Measurements from ENCODE around the gene MLLT1.
"Not testable (repeated sequence)": the region's sequence is repeated elsewhere in the genome, so short reads cannot be mapped to it uniquely, and the experiment has no call there.

MLLT1 gene

DNA sequence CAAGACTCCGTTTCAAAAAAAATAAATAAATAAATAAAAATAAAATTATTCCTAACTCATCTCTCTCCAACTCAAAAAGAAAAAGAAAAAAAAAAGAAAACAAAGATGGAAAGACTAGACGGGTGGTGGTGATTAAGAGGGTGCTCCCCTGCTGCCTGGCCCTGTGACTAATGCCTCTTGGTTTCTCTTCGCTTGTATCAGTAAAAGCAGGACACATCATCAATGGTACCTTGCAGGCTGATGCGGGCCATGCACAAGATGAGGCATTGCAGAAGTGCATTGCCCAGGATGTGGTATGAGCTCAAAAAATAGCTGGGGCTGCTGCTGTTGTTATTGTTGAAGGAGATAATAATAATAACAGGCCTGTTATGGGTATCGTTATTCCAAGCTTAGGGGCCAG, 39.0 kb upstream of the MLLT1 start:
- TF ChIP-seq, protein P1, sequence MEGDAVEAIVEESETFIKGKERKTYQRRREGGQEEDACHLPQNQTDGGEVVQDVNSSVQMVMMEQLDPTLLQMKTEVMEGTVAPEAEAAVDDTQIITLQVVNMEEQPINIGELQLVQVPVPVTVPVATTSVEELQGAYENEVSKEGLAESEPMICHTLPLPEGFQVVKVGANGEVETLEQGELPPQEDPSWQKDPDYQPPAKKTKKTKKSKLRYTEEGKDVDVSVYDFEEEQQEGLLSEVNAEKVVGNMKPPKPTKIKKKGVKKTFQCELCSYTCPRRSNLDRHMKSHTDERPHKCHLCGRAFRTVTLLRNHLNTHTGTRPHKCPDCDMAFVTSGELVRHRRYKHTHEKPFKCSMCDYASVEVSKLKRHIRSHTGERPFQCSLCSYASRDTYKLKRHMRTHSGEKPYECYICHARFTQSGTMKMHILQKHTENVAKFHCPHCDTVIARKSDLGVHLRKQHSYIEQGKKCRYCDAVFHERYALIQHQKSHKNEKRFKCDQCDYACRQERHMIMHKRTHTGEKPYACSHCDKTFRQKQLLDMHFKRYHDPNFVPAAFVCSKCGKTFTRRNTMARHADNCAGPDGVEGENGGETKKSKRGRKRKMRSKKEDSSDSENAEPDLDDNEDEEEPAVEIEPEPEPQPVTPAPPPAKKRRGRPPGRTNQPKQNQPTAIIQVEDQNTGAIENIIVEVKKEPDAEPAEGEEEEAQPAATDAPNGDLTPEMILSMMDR (IDR thresholded peaks at IDR 0.05; ENCODE audit: low read depth, low read length): no peak
- DNase-seq: no peak

DNA sequence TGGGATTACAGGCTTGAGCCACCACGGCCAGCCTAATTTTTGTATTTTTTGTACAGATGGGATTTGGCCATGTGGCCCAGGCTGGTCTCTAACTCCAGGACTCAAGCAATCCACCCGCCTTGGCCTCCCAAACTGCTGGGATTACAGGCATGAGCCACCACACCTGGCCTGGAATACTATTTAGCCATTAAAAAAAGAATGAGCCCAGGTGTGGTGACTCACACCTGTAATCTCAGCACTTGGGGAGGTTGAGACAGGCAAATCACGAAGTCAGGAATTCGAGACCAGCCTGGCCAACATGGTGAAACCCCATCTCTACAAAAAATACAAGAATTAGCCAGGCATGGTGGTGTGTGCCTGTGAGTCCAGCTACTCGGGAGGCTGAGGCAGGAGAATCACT, 35.9 kb upstream of the MLLT1 start:
- not testable (repeated sequence) for DNase-seq; H3K4me1 ChIP-seq; H3K9me3 ChIP-seq; H3K4me3 ChIP-seq (ENCODE audit: low read depth, low read length); H3K27me3 ChIP-seq; H3K36me3 ChIP-seq

More for the DNA sequence above, 39.0 kb upstream of the MLLT1 start:
- Histone ChIP-seq H3K27me3 (peaks cover 7% of the 10 kb centered on the region; the same call in 1 of the 2 replicates), H3K9me3 (no peaks in the 10 kb centered on the region), H3K36me3 (no peaks in the 10 kb centered on the region), H3K4me3 (ENCODE audit: low read depth, low read length) (no peak overlapping the region), H3K4me1 (no peaks in the 10 kb centered on the region)

DNA sequence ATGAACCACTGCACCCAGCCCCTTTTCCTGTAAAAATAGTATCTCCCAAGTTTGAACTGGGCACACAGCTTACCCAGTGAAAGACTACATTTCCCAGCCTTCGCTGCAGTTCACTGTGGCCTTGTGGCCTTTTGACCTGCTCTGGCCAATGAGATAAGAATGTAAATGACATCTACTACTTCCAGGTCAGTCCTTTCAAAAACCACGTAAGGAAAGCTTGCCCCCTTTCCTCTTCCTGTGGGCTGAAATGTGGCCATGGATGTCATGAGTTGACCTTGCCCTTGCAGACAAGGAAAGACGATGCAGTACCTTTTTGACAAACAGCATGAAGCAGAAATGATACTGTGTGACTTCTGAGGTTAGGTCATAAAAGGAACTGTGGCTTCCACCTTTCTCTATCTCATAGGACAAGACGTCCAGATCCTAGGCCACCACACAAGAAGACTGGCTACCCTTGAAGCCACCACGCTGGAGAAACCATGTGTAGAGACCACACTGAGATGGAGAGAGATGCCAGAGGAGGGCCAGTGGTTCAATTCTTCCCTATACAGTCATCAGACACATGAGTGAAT, 33.7 kb upstream of the MLLT1 start:
- H3K27me3 ChIP-seq: no peaks in the 10 kb centered on the region
- no peaks in the 10 kb centered on the region for H3K4me1 ChIP-seq
- no peak overlapping the region for H3K4me3 ChIP-seq (ENCODE audit: low read depth, low read length)
- no peaks in the 10 kb centered on the region; the same call in 1 of the 2 replicates for H3K9me3 ChIP-seq
- H3K36me3 ChIP-seq: no peaks in the 10 kb centered on the region
- DNase-seq: no peak
- TF ChIP-seq, protein P1 (IDR thresholded peaks at IDR 0.05; ENCODE audit: low read depth, low read length): no peak

DNA sequence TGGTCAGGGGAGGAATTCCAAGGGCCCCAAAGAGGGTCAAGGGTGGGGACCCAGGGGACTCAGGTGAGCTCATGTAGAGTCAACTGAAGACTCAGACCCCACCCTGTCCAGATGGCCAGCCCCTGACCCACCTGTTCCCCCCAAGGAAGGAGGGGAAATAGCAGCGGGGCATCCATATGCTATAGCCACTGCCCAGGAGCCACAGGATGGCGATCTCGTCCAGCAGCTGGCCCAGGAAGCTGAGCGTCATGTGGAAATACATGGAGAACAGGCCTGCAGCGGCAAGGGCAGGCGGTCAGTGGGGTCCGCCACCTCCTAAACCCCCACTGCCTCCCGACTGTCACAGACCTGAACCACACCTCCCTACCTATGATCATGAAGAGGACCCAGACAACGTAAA, 32.2 kb upstream of the MLLT1 start:
- no peaks in the 10 kb centered on the region; the same call in 1 of the 2 replicates for H3K9me3 ChIP-seq
- DNase-seq: no peak
- H3K36me3 ChIP-seq: no peaks in the 10 kb centered on the region
- H3K4me1 ChIP-seq: no peaks in the 10 kb centered on the region
- H3K27me3 ChIP-seq: no peaks in the 10 kb centered on the region
- no peak overlapping the region for H3K4me3 ChIP-seq (ENCODE audit: low read depth, low read length)
- TF ChIP-seq, protein P1 (IDR thresholded peaks at IDR 0.05; ENCODE audit: low read depth, low read length): no peak

DNA sequence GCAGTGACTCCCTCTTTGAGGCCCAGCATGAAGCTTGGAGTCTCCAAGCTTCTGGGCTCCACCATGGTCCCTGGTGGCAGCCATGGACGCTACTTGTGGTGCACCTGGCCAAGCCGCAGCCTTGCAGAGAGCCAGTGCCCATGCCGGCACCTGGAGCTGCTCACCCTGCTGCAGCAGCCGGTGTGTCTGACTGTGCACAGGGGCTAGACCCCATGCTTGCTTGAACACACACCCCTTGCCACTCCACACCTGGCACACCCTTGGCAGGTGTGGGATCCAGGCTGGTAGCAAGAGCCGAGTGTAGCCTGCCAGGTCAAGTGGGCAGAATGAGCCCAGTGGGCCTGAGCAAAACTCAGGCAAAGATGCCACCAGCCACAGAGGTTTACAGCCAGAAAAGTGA, 18.6 kb upstream of the MLLT1 start:
- peaks cover under 1% of the 10 kb centered on the region for H3K27me3 ChIP-seq
- DNase-seq: no peak
- H3K36me3 ChIP-seq: no peaks in the 10 kb centered on the region
- no peaks in the 10 kb centered on the region for H3K9me3 ChIP-seq
- TF ChIP-seq, protein P1 (IDR thresholded peaks at IDR 0.05; ENCODE audit: low read depth, low read length): no peak
- H3K4me1 ChIP-seq: no peaks in the 10 kb centered on the region
- H3K4me3 ChIP-seq (ENCODE audit: low read depth, low read length): no peak overlapping the region

DNA sequence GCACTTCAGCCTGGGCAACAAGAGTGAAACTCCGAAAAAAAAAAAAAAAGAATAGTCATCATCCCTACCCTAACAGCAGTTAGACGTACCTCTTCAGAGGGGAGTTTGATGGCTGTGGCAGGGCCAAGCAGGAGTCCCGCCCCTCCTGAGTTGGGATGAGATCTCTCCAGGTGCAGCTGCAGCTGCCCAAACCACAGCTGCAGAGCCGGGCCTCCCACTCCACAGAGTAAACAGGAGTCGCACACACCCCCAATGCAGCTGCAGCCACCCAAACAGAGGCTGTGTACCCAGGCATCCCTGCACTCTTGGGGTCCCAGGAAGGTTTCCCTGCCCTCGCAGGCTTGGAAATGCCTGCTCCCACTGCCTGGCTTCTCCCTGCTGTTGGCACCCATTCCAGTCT, 17.4 kb upstream of the MLLT1 start:
- Histone ChIP-seq H3K4me3 (ENCODE audit: low read depth, low read length) (no peak overlapping the region), H3K36me3 (no peaks in the 10 kb centered on the region), H3K4me1 (no peaks in the 10 kb centered on the region), H3K27me3 (no peaks in the 10 kb centered on the region; the same call in 1 of the 2 replicates), H3K9me3 (no peaks in the 10 kb centered on the region)
- TF ChIP-seq, protein P1 (IDR thresholded peaks at IDR 0.05; ENCODE audit: low read depth, low read length): no peak
- DNase-seq: no peak

Data from BE2C (cell line).